Peyer's patch (tissue), 4 donors: ENCODE data around the gene IMP3. TPM values are rescaled to one million over a fixed set of nuclear protein-coding genes. Genes with fewer than 3 reads are reported as not detected.

Experiments
- DNase-seq, 3 donors: peaks; one replicate each; pipeline ENCODE4 v3.0.0-alpha.2; 2017 to 2019
- H3K27ac ChIP-seq, 4 donors: fragments of 200-600 bp; sonication (generic); one replicate each; pipeline ENCODE4 v1.5.1; 2016 to 2019
- H3K27me3 ChIP-seq, 2 donors: fragments of 200-600 bp; sonication (generic); one replicate each; pipeline ENCODE4 v1.5.1; 2019
- H3K36me3 ChIP-seq, 3 donors: fragments of 200-600 bp; sonication (generic); one replicate each; pipeline ENCODE4 v1.5.1; 2016 to 2019
- H3K4me1 ChIP-seq, 4 donors: fragments of 200-600 bp; sonication (generic); one replicate each; pipeline ENCODE4 v1.5.1; 2016 to 2019
- H3K4me3 ChIP-seq, 4 donors: fragments of 200-600 bp; sonication (generic); 1 replicate in 3 of 4; 2 replicates in 1 of 4; pipeline ENCODE4 v1.5.1; 2016 to 2019; ENCODE audit warnings: mild to moderate bottlenecking in 1 of 4
- H3K9me3 ChIP-seq, 4 donors: fragments of 200-600 bp; sonication (generic); one replicate each; pipeline ENCODE4 v1.5.1; 2016 to 2019; ENCODE audit warnings: mild to moderate bottlenecking in 1 of 4
- CTCF ChIP-seq, 6 experiments: fragments of 450-650 bp in 4 of 6; fragments of 200-600 bp in 2 of 6; sonication (generic) in 1 of 6; IDR thresholded peaks; one replicate each; pipeline ENCODE4 v1.5.1; 2017 to 2019; ENCODE audit warnings: antibody characterized with exemption in 6 of 6, mild to moderate bottlenecking in 3 of 6, moderate library complexity in 1 of 6
- POLR2A ChIP-seq, 2 donors: fragments of 450-650 bp; IDR thresholded peaks; one replicate each; pipeline ENCODE4 v1.5.1; 2017; ENCODE audit warnings: antibody characterized with exemption in 2 of 2, mild to moderate bottlenecking in 2 of 2, moderate library complexity in 2 of 2
- total RNA-seq, 4 donors: library from RNA; depleted of rRNA; stranded (reverse); fragments of >200 nt; gene quantifications; one replicate each; pipeline ENCODE4 v1.1.0, GENCODE V29; 2016

IMP3 gene
- total RNA-seq, 4 donors from 2014 or later = 96.8 to 133 (median 124) TPM

- H3K36me3 ChIP-seq = no peaks in the 10 kb centered on the region
- no peak for TF ChIP-seq CTCF (IDR thresholded peaks at IDR 0.05)
- TF ChIP-seq POLR2A (IDR thresholded peaks at IDR 0.05) = no peak
- no peak overlapping the region for H3K4me3 ChIP-seq
- no peak for DNase-seq
- H3K27ac ChIP-seq = no peak overlapping the region
- H3K4me1 ChIP-seq = peaks cover 0 to 38% (median 1%) of the 10 kb centered on the region in 4 donors
- H3K27me3 ChIP-seq = no peaks in the 10 kb centered on the region
- H3K9me3 ChIP-seq = no peaks in the 10 kb centered on the region
Observed at GRCh38 chr15:75669191-75669878, 29.3 kb upstream of the IMP3 start.

GRCh38 chr15:75666823-75667501 lies 26.9 kb upstream of the IMP3 start:
- no peaks in the 10 kb centered on the region for H3K27me3 ChIP-seq
- H3K4me1 ChIP-seq = peaks cover 0 to 36% (median 1%) of the 10 kb centered on the region in 4 donors
- TF ChIP-seq POLR2A (IDR thresholded peaks at IDR 0.05) (no peak), CTCF (IDR thresholded peaks at IDR 0.05) (no peak)
- DNase-seq = peak in 2 of 3 donors; percentile 67 to 73
- no peaks in the 10 kb centered on the region for H3K36me3 ChIP-seq
- H3K4me3 ChIP-seq = no peak overlapping the region
- no peaks in the 10 kb centered on the region for H3K9me3 ChIP-seq
- peak overlapping the region; percentile 42 to 81 (median 55) for H3K27ac ChIP-seq

GRCh38 chr15:75663931-75664421 lies 24.0 kb upstream of the IMP3 start:
- Histone ChIP-seq H3K4me1 (peaks cover 0 to 56% (median 2%) of the 10 kb centered on the region in 4 donors), H3K27ac (peak overlapping the region in 2 of 4 donors; percentile 6 to 78)

GRCh38 chr15:75662823-75663519 lies 22.9 kb upstream of the IMP3 start:
- H3K4me1 ChIP-seq = peaks cover 0 to 61% (median 2%) of the 10 kb centered on the region in 4 donors

More at GRCh38 chr15:75663931-75664421, 24.0 kb upstream of the IMP3 start:
- peak in 1 of 3 donors; percentile 62 for DNase-seq
- TF ChIP-seq CTCF (IDR thresholded peaks at IDR 0.05) (no peak), POLR2A (IDR thresholded peaks at IDR 0.05) (no peak)
- Histone ChIP-seq H3K36me3 (peaks cover 0 to 1% (median 0%) of the 10 kb centered on the region in 3 donors), H3K9me3 (no peaks in the 10 kb centered on the region), H3K27me3 (no peaks in the 10 kb centered on the region), H3K4me3 (no peak overlapping the region)

More at GRCh38 chr15:75662823-75663519, 22.9 kb upstream of the IMP3 start:
- no peak for TF ChIP-seq POLR2A (IDR thresholded peaks at IDR 0.05)
- TF ChIP-seq CTCF (IDR thresholded peaks at IDR 0.05) = no peak
- DNase-seq = no peak
- Histone ChIP-seq H3K4me3 (no peak overlapping the region), H3K27ac (peak overlapping the region in 2 of 4 donors; percentile 78 to 79), H3K36me3 (peaks cover 0 to 12% (median 0%) of the 10 kb centered on the region in 3 donors), H3K27me3 (no peaks in the 10 kb centered on the region), H3K9me3 (no peaks in the 10 kb centered on the region)
